H1 (cell line): ENCODE data around the gene GPR176. TPM values are rescaled to one million over a fixed set of nuclear protein-coding genes. Genes with fewer than 3 reads are reported as not detected.

Source experiments
- CTCF ChIA-PET: fragments of 300-600 bp; sonication (Branson Sonifier 250); formaldehyde crosslinking; loops from one replicate; lab custom pipeline; 2021; ENCODE audit not compliant: partially characterized antibody; lab: Charles Lee
- POLR2A ChIA-PET: fragments of 300-600 bp; sonication (Branson Sonifier 250); formaldehyde crosslinking; loops from one replicate; lab custom pipeline; 2021; ENCODE audit warnings: inconsistent platforms; ENCODE audit not compliant: partially characterized antibody; lab: Charles Lee
- DNase-seq, 2 experiments: peaks; one replicate each; pipeline versions ENCODE4 v3.0.0 to v3.0.0-alpha.2; 2010 to 2022; ENCODE audit warnings: low spot score in 2 of 2, low read depth in 1 of 2, mixed read lengths in 1 of 2
- FAIRE-seq: peaks from 2 replicates; lab custom pipeline; 2011; peaks lifted over from hg19 to GRCh38; lab: Jason Lieb, UNC
- H2AFZ ChIP-seq: 2 replicates; pipeline ENCODE4 v1.8.1; 2012; ENCODE audit warnings: low read length, inconsistent platforms
- H2AK5ac ChIP-seq: 2 replicates; pipeline ENCODE4 v1.6.1; 2013; ENCODE audit warnings: low read depth, low read length
- H2BK120ac ChIP-seq: replicated peaks from 2 replicates; pipeline ENCODE3; 2013; ENCODE audit warnings: low read depth, low read length, inconsistent platforms
- H2BK12ac ChIP-seq: 2 replicates; pipeline ENCODE4 v1.6.1; 2013; ENCODE audit warnings: low read depth, low read length
- H2BK15ac ChIP-seq: 2 replicates; pipeline ENCODE4 v1.6.1; 2013; ENCODE audit warnings: low read length
- H2BK20ac ChIP-seq: 2 replicates; pipeline ENCODE4 v1.6.1; 2013; ENCODE audit warnings: low read length
- H2BK5ac ChIP-seq: 2 replicates; pipeline ENCODE4 v1.6.1; 2013; ENCODE audit warnings: low read depth, low read length
- H3K14ac ChIP-seq: 2 replicates; pipeline ENCODE4 v1.6.1; 2013; ENCODE audit warnings: inconsistent platforms; ENCODE audit not compliant: insufficient read length
- H3K18ac ChIP-seq: 2 replicates; pipeline ENCODE4 v1.6.1; 2013; ENCODE audit warnings: low read length; ENCODE audit errors: extremely low read depth
- H3K23ac ChIP-seq: 2 replicates; pipeline ENCODE4 v1.6.1; 2013; ENCODE audit warnings: inconsistent platforms; ENCODE audit not compliant: insufficient read length
- H3K23me2 ChIP-seq: 2 replicates; pipeline ENCODE4 v1.6.1; 2013; ENCODE audit warnings: low read depth, low read length
- H3K27ac ChIP-seq: 2 replicates; pipeline ENCODE4 v1.6.1; 2011; ENCODE audit warnings: low read depth, low read length, inconsistent platforms
- H3K27me3 ChIP-seq, 4 experiments: replicated peaks in 1 of 4; 1 replicate in 1 of 4; 2 replicates in 3 of 4; pipeline versions ENCODE4 v1.6.1 to v1.8.1; 2011 to 2013; ENCODE audit warnings: low read length in 3 of 4, mild to moderate bottlenecking in 3 of 4, inconsistent platforms in 2 of 4, mixed read lengths in 2 of 4, moderate library complexity in 1 of 4; ENCODE audit not compliant: control insufficient read depth in 3 of 4, insufficient read depth in 3 of 4; ENCODE audit errors: extremely low read depth in 1 of 4
- H3K36me3 ChIP-seq, 4 experiments: 2 replicates each; pipeline versions ENCODE4 v1.6.1 to v1.8.1; 2011 to 2013; ENCODE audit warnings: mild to moderate bottlenecking in 4 of 4, low read length in 3 of 4, moderate library complexity in 2 of 4, control low read depth in 1 of 4, inconsistent platforms in 1 of 4; ENCODE audit not compliant: insufficient read depth in 4 of 4, control insufficient read depth in 2 of 4
- H3K4ac ChIP-seq: replicated peaks from 2 replicates; pipeline ENCODE3; 2013; ENCODE audit warnings: low read length, low read depth, mixed read lengths, inconsistent platforms; ENCODE audit not compliant: insufficient read length
- H3K4me1 ChIP-seq, 4 experiments: replicated peaks in 1 of 4; 1 replicate in 1 of 4; 2 replicates in 3 of 4; pipeline versions ENCODE4 v1.6.1 to v1.8.1; 2011 to 2013; ENCODE audit warnings: low read length in 3 of 4, inconsistent platforms in 2 of 4, mixed read lengths in 1 of 4; ENCODE audit not compliant: insufficient read depth in 4 of 4, control insufficient read depth in 3 of 4
- H3K4me2 ChIP-seq, 2 experiments: 2 replicates each; pipeline versions ENCODE4 v1.6.1 to v1.8.1; 2011 to 2013; ENCODE audit warnings: low read depth in 2 of 2, low read length in 2 of 2, control low read depth in 1 of 2, inconsistent platforms in 1 of 2, mild to moderate bottlenecking in 1 of 2; ENCODE audit not compliant: insufficient read depth in 1 of 2
- H3K4me3 ChIP-seq, 4 experiments: fragments of 200-600, 300-600 bp in 1 of 4; sonication (generic), shearing (Covaris generic), sonication (Bioruptor Twin) in 1 of 4; 2 replicates each; pipeline versions ENCODE4 v1.5.1 to v1.8.1; 2011 to 2016; ENCODE audit warnings: low read length in 4 of 4, low read depth in 3 of 4, control low read depth in 2 of 4, inconsistent platforms in 2 of 4, mild to moderate bottlenecking in 2 of 4, mixed read lengths in 1 of 4, moderate library complexity in 1 of 4; ENCODE audit not compliant: insufficient read depth in 2 of 4; ENCODE audit errors: extremely low read depth in 1 of 4
- H3K56ac ChIP-seq: replicated peaks from 2 replicates; pipeline ENCODE3; 2013; ENCODE audit warnings: low read depth, mild to moderate bottlenecking, mixed read lengths, low read length, inconsistent platforms; ENCODE audit not compliant: insufficient read length
- H3K79me1 ChIP-seq: 2 replicates; pipeline ENCODE4 v1.6.1; 2013; ENCODE audit warnings: low read depth, low read length, control low read depth
- H3K79me2 ChIP-seq, 2 experiments: 2 replicates each; pipeline versions ENCODE4 v1.6.1 to v1.8.1; 2012 to 2013; ENCODE audit warnings: low read length in 2 of 2, mild to moderate bottlenecking in 2 of 2, inconsistent platforms in 1 of 2; ENCODE audit not compliant: insufficient read depth in 2 of 2, control insufficient read depth in 1 of 2
- H3K9ac ChIP-seq, 4 experiments: replicated peaks in 1 of 4; 1 replicate in 1 of 4; 2 replicates in 3 of 4; pipeline versions ENCODE4 v1.6.1 to v1.8.1; 2011 to 2013; ENCODE audit warnings: low read depth in 3 of 4, low read length in 3 of 4, control low read depth in 2 of 4, mild to moderate bottlenecking in 2 of 4, moderate library complexity in 2 of 4, inconsistent platforms in 1 of 4; ENCODE audit errors: extremely low read depth in 1 of 4
- H3K9me3 ChIP-seq, 2 experiments: 2 replicates each; pipeline versions ENCODE4 v1.6.1 to v1.8.1; 2012 to 2013; ENCODE audit warnings: mild to moderate bottlenecking in 2 of 2, moderate library complexity in 2 of 2, control low read depth in 1 of 2, inconsistent platforms in 1 of 2, low read depth in 1 of 2, low read length in 1 of 2, mixed read lengths in 1 of 2; ENCODE audit not compliant: insufficient read depth in 2 of 2
- H4K20me1 ChIP-seq, 2 experiments: replicated peaks in 1 of 2; 2 replicates each; pipeline versions ENCODE3 to v1.8.1; 2011 to 2013; ENCODE audit warnings: inconsistent platforms in 2 of 2, low read length in 2 of 2, mild to moderate bottlenecking in 1 of 2; ENCODE audit not compliant: insufficient read depth in 2 of 2, control insufficient read depth in 1 of 2
- H4K5ac ChIP-seq: 2 replicates; pipeline ENCODE4 v1.6.1; 2013; ENCODE audit warnings: low read length, low read depth, mixed read lengths, inconsistent platforms; ENCODE audit not compliant: insufficient read length
- H4K8ac ChIP-seq: 2 replicates; pipeline ENCODE4 v1.8.0; 2013; ENCODE audit warnings: mild to moderate bottlenecking, moderate library complexity, low read length, inconsistent platforms; ENCODE audit not compliant: insufficient read depth; ENCODE audit errors: extremely low read depth
- H4K91ac ChIP-seq: replicated peaks from 2 replicates; pipeline ENCODE3; 2013; ENCODE audit warnings: low read length, mixed read lengths, inconsistent platforms; ENCODE audit not compliant: insufficient read length
- BACH1 ChIP-seq: IDR thresholded peaks from 2 replicates; pipeline ENCODE4 v1.6.1; 2012; ENCODE audit warnings: low read length, improper control_type of control experiment
- JUN ChIP-seq: IDR thresholded peaks from 2 replicates; pipeline ENCODE4 v1.6.1; 2011; ENCODE audit warnings: low read depth, mild to moderate bottlenecking, improper control_type of control experiment, low read length
- KDM1A ChIP-seq: fragments of 200-600, 300-600 bp; sonication (generic); IDR thresholded peaks from 2 replicates; pipeline ENCODE4 v1.7.1; 2016; ENCODE audit warnings: mild to moderate bottlenecking, low read length, borderline replicate concordance
- POLR2AphosphoS5 ChIP-seq: IDR thresholded peaks from 2 replicates; pipeline ENCODE4 v1.6.1; 2011; ENCODE audit warnings: low read depth, low read length
- TAF7 ChIP-seq: optimal IDR thresholded peaks from 2 replicates; pipeline ENCODE3; 2011; ENCODE audit warnings: low read depth, mild to moderate bottlenecking, inconsistent platforms, low read length, moderate library complexity, borderline replicate concordance
- ZNF274 ChIP-seq: IDR thresholded peaks from 2 replicates; pipeline ENCODE4 v1.7.0; 2012; ENCODE audit warnings: low read length, borderline replicate concordance; ENCODE audit errors: extremely low read depth
- WGBS, 2 experiments: shearing (Covaris generic) in 1 of 2; methylation state at CpG; one replicate each; pipeline versions ENCODE4 v1.1.6 to v1.1.7; 2013 to 2015; ENCODE audit warnings: low lambda C conversion rate in 2 of 2, mixed read lengths in 2 of 2, inconsistent platforms in 1 of 2, low coverage in 1 of 2, missing lambda C conversion rate in 1 of 2; ENCODE audit not compliant: insufficient replicate concordance in 2 of 2, insufficient coverage in 1 of 2, insufficient read length in 1 of 2; ENCODE audit errors: extremely low coverage in 1 of 2, missing lambda C conversion rate in 1 of 2; 5-methylcytosine and 5-hydroxymethylcytosine counted together
- polyA plus RNA-seq, 7 experiments: library from polyadenylated mRNA; depleted of rRNA in 3 of 7; stranded (reverse) in 5 of 7; unstranded in 2 of 7; fragments of >200 nt in 5 of 7; fragments of 200-250 nt in 2 of 7; gene quantifications; 1 replicate in 5 of 7; 2 replicates in 1 of 7; 4 replicates in 1 of 7; pipeline versions ENCODE4 v1.2.1 to v1.2.3, GENCODE V29; 2011 to 2013; ENCODE audit warnings: missing spikeins in 2 of 7, mixed read lengths in 2 of 7
- total RNA-seq: library from RNA; stranded (reverse); fragmentation: NEBNext Ultra II Directional; extraction: Animal tissue kit (Norgen Biotek cat#: 25700); gene quantifications from 2 replicates; pipeline ENCODE4 v1.2.1, GENCODE V29; 2021
- TF ChIP-seq, protein P1 (sequence below), 3 experiments: IDR thresholded peaks; 1 replicate in 2 of 3; 2 replicates in 1 of 3; pipeline versions ENCODE4 v1.5.1 to v1.6.1; 2011; ENCODE audit warnings: low read length in 3 of 3, mild to moderate bottlenecking in 3 of 3, inconsistent platforms in 2 of 3, low read depth in 1 of 3, moderate library complexity in 1 of 3; ENCODE audit not compliant: insufficient read depth in 1 of 3; ENCODE audit errors: control extremely low read depth in 1 of 3
- TF ChIP-seq, protein P2 (sequence below): IDR thresholded peaks from 2 replicates; pipeline ENCODE4 v1.6.1; 2012; ENCODE audit warnings: inconsistent platforms

The GPR176 gene
- total and polyA plus RNA-seq, 2 of the 8 experiments (the other 6 are each of a cell fraction or from before 2014, with no cell fraction given) = 190 to 281 TPM

DNA sequence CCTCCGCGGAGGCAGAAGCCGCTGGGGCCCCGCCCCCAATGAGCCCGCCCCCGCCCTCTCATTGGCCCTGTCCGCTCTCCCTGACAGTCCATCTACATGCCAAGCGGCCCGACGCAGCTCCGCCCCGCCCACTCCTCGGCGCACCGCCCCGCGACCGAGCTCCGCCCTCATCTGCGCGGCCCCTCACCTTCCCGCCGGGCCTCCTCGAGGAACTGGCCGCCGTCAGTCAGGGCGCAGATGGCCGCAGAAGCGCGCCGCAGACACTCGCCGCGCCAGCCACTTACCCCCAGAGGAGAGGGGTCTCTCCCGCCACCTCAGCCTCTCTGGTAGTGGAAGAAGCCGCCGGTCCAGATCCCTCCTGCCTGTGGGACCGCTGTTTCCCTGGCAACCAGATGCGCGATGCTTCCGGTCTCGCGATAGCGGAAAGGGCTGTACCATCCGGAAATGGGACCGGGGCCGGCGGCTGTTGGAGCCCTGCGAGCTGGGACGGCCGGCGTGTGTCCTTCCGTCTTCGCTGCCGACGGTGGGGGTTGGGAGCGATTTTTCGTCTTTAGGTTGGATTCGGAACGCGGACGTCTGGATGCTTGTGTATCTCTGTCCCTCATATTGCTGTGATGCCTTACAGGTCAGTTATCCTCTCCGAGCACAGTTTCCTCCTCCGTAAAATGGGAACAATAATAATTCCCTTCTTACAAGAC, 137.5 kb downstream of the GPR176 start, which contains the start of gene FSIP1:
Gene FSIP1 (minus strand): TSS at position 401 of the 698 bp plus-strand sequence. CDS start 6,317 bp downstream, outside the sequence.
- Histone ChIP-seq H2BK120ac (peak within 1 kb of the TSS; percentile 70), H2BK20ac (no peak within 1 kb of the TSS), H2BK5ac (no peak within 1 kb of the TSS; the same call in 1 of the 2 replicates), H2BK15ac (no peak within 1 kb of the TSS), H3K4me2 (peak within 1 kb of the TSS; percentile 98 to 99), H4K91ac (no peak within 1 kb of the TSS), H3K79me1 (no peaks in the 10 kb centered on the region), H3K9ac (peak within 1 kb of the TSS; percentile 80 to 96 (median 88)), H3K4ac (peak within 1 kb of the TSS; percentile 71), H3K18ac (peak within 1 kb of the TSS; percentile 49), H3K36me3 (no peaks in the 10 kb centered on the region), H2AK5ac (no peak within 1 kb of the TSS), H4K20me1 (no peaks in the 10 kb centered on the region), H4K5ac (peak within 1 kb of the TSS; percentile 81), H3K27me3 (no peaks in the 10 kb centered on the region), H3K4me3 (peak within 1 kb of the TSS; percentile 73 to 97 (median 90)), H3K56ac (peak within 1 kb of the TSS; percentile 26), H3K27ac (peak within 1 kb of the TSS; percentile 60), H3K4me1 (peaks cover 0 to 19% (median 13%) of the 10 kb centered on the region in 4 experiments; a peak in 5 of 7 replicates), H2AFZ (peak within 1 kb of the TSS; percentile 93), H3K14ac (peak within 1 kb of the TSS; percentile 25), H3K23ac (no peak within 1 kb of the TSS), H3K79me2 (peaks cover 0 to 17% of the 10 kb centered on the region in 2 experiments; a peak in 2 of 4 replicates), H2BK12ac (no peak within 1 kb of the TSS), H4K8ac (peak within 1 kb of the TSS; percentile 68; the same call in 1 of the 2 replicates), H3K23me2 (peaks cover 7% of the 10 kb centered on the region), H3K9me3 (no peaks in the 10 kb centered on the region)
- 1% methylated on average over 59 of the region's 64 CpGs; no CpG with 5 or more reads in 1 of the 2 experiments for WGBS, 2 experiments
- POLR2A ChIA-PET = interaction anchor here (1.2 to 1.9 kb wide), 7 partner anchors 12 to 202 kb away, joined by 4 to 10 read pairs (median 7); partner anchors contain the start of genes EIF2AK4 and THBS1
- peak; percentile 76 to 99 for DNase-seq
- FAIRE-seq = no peak
- CTCF ChIA-PET = interaction anchor here (0.7 to 1.5 kb wide), 6 partner anchors 12 to 490 kb away, joined by 3 to 4 read pairs (median 3); partner anchors contain the start of gene EIF2AK4
- TF ChIP-seq KDM1A (peak; percentile 74; the same call in 1 of the 2 replicates), JUN (no peak), ZNF274 (no peak), BACH1 (no peak), TAF7 (peak; percentile 72), POLR2AphosphoS5 (peak; percentile 78)
- TF ChIP-seq, protein P1, sequence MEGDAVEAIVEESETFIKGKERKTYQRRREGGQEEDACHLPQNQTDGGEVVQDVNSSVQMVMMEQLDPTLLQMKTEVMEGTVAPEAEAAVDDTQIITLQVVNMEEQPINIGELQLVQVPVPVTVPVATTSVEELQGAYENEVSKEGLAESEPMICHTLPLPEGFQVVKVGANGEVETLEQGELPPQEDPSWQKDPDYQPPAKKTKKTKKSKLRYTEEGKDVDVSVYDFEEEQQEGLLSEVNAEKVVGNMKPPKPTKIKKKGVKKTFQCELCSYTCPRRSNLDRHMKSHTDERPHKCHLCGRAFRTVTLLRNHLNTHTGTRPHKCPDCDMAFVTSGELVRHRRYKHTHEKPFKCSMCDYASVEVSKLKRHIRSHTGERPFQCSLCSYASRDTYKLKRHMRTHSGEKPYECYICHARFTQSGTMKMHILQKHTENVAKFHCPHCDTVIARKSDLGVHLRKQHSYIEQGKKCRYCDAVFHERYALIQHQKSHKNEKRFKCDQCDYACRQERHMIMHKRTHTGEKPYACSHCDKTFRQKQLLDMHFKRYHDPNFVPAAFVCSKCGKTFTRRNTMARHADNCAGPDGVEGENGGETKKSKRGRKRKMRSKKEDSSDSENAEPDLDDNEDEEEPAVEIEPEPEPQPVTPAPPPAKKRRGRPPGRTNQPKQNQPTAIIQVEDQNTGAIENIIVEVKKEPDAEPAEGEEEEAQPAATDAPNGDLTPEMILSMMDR (IDR thresholded peaks at IDR 0.05; ENCODE audit: control extremely low read depth in 1 of 3, insufficient read depth in 1 of 3, low read depth in 1 of 3, low read length in 3 of 3) = no peak
- TF ChIP-seq, protein P2, sequence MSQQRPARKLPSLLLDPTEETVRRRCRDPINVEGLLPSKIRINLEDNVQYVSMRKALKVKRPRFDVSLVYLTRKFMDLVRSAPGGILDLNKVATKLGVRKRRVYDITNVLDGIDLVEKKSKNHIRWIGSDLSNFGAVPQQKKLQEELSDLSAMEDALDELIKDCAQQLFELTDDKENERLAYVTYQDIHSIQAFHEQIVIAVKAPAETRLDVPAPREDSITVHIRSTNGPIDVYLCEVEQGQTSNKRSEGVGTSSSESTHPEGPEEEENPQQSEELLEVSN = 0 out of 2 replicates have a peak, but pooled peaks have one; percentile 41
